Transverse colon (tissue), 4 donors: ENCODE results near the gene OTULIN.

Source experiments
- CTCF ChIP-seq, 5 experiments: fragments of 200-600 bp in 3 of 5; fragments of 450-650 bp in 2 of 5; sonication (generic) in 3 of 5; IDR thresholded peaks; 1 replicate in 2 of 5; 2 replicates in 3 of 5; pipeline ENCODE4 v1.5.1; 2016 to 2017; ENCODE audit warnings: antibody characterized with exemption in 5 of 5, inconsistent platforms in 3 of 5, mild to moderate bottlenecking in 2 of 5, moderate library complexity in 1 of 5
- EP300 ChIP-seq: sonication (generic); formaldehyde crosslinking; IDR thresholded peaks from one replicate; pipeline ENCODE4 v1.6.1; 2017; ENCODE audit warnings: antibody characterized with exemption, low read depth
- POLR2A ChIP-seq: fragments of 450-650 bp; IDR thresholded peaks from one replicate; pipeline ENCODE4 v1.6.1; 2016; ENCODE audit warnings: antibody characterized with exemption, mild to moderate bottlenecking, moderate library complexity
- POLR2AphosphoS5 ChIP-seq, 3 donors: sonication (generic); formaldehyde crosslinking; IDR thresholded peaks; one replicate each; pipeline ENCODE4 v1.6.1; 2016; ENCODE audit warnings: antibody characterized with exemption in 3 of 3

- TF ChIP-seq POLR2A (no peak), CTCF (IDR thresholded peaks at IDR 0.05) (no peak), EP300 (no peak), POLR2AphosphoS5 (IDR thresholded peaks at IDR 0.05) (no peak)
Measured at GRCh38 chr5:14681236-14681752, 16.8 kb downstream of the OTULIN start.
